OCI-LY3 (cell line): ENCODE results near the gene UBE2G2.
"Not testable (repeated sequence)": the region's sequence is repeated elsewhere in the genome, so short reads cannot be mapped to it uniquely, and the experiment has no call there.

ENCODE experiments used
- H2AFZ ChIP-seq: fragments of 200-600, 300-600 bp; shearing (Covaris generic); 2 replicates; pipeline ENCODE4 v1.6.0; 2014; ENCODE audit warnings: antibody characterized with exemption, low read depth, low read length
- H3K27ac ChIP-seq: fragments of 200-600, 300-600 bp; sonication (generic); 2 replicates; pipeline ENCODE4 v1.5.1; 2014; ENCODE audit warnings: mild to moderate bottlenecking, low read length, moderate library complexity, mixed read lengths
- H3K27me3 ChIP-seq: fragments of 200-600, 300-600 bp; sonication (generic); 2 replicates; pipeline ENCODE4 v1.6.1; 2014; ENCODE audit warnings: low read depth, low read length, mixed read lengths
- H3K36me3 ChIP-seq: fragments of 200-600, 300-600 bp; sonication (generic); replicated peaks from 2 replicates; pipeline ENCODE3; 2014; ENCODE audit warnings: low read depth, low read length, mixed read lengths
- H3K4me1 ChIP-seq: fragments of 300-600, 200-600 bp; sonication (generic); 2 replicates; pipeline ENCODE4 v1.6.1; 2014; ENCODE audit warnings: low read length, mixed read lengths
- H3K4me2 ChIP-seq: fragments of 200-600, 300-600 bp; sonication (generic); 2 replicates; pipeline ENCODE4 v1.6.1; 2014; ENCODE audit warnings: low read length, mixed read lengths
- H3K4me3 ChIP-seq: fragments of 300-600, 200-600 bp; sonication (generic); 2 replicates; pipeline ENCODE4 v1.5.1; 2014; ENCODE audit warnings: antibody characterized with exemption, mild to moderate bottlenecking, low read length, moderate library complexity
- H3K79me2 ChIP-seq: fragments of 300-600, 200-600 bp; shearing (Covaris generic); 2 replicates; pipeline ENCODE4 v1.6.1; 2014; ENCODE audit warnings: mild to moderate bottlenecking, low read length, mixed read lengths
- H3K9ac ChIP-seq: fragments of 300-600, 200-600 bp; shearing (Covaris generic); 2 replicates; pipeline ENCODE4 v1.6.0; 2014; ENCODE audit warnings: mild to moderate bottlenecking, low read length, moderate library complexity
- H3K9me3 ChIP-seq: fragments of 200-600, 300-600 bp; shearing (Covaris generic); 2 replicates; pipeline ENCODE4 v1.6.1; 2014; ENCODE audit warnings: low read length, mixed read lengths; ENCODE audit not compliant: insufficient read depth
- H4K20me1 ChIP-seq: fragments of 200-600, 300-600 bp; sonication (generic); 2 replicates; pipeline ENCODE4 v1.6.1; 2016; ENCODE audit warnings: low read length, mixed read lengths; ENCODE audit not compliant: insufficient read depth
- EZH2phosphoT487 ChIP-seq: fragments of 200-600 bp; shearing (Covaris generic); IDR thresholded peaks from 2 replicates; pipeline ENCODE4 v1.6.1; 2018; ENCODE audit warnings: antibody characterized with exemption, mixed run types, low read depth
- TF ChIP-seq, protein P1 (sequence below): fragments of 200-600, 300-600 bp; sonication (generic); IDR thresholded peaks from 2 replicates; pipeline ENCODE4 v1.5.1; 2014; ENCODE audit warnings: antibody characterized with exemption, low read length, low read depth

UBE2G2 gene

DNA sequence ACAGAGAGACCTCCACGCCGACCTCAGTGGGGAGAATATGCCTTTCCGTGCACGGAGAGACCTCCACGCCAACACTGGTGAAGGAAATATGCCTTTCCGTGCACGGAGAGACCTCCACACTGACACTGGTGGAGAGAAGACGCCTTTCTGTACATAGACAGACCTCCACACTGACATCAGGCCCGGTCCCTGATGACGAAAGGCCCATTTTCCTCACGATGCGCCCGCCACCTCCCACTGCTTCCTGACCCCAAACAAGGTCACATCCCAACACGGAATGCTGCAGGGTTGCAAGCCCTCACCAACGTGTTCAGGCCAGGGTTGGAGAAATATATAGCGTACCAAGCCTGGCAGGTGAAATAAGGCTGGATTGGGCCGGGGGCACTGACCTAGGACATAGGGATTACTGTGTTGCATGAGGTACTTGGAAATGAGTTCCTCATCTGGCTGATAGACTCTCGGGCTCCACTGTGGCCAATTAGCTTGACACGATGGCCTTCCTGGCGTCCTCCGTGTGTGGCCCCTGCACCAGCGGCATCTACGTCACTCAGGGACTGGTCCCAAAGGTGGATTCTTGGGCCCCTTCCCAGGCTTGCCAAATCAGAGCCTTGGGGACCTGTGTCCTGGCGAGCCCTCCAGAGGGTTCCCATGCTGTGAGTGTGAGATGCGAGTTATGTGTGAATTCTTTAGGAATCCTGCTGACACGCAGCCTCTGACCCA lies 32.8 kb upstream of the UBE2G2 start:
- no peaks in the 10 kb centered on the region for H3K27me3 ChIP-seq
- TF ChIP-seq, protein P1, sequence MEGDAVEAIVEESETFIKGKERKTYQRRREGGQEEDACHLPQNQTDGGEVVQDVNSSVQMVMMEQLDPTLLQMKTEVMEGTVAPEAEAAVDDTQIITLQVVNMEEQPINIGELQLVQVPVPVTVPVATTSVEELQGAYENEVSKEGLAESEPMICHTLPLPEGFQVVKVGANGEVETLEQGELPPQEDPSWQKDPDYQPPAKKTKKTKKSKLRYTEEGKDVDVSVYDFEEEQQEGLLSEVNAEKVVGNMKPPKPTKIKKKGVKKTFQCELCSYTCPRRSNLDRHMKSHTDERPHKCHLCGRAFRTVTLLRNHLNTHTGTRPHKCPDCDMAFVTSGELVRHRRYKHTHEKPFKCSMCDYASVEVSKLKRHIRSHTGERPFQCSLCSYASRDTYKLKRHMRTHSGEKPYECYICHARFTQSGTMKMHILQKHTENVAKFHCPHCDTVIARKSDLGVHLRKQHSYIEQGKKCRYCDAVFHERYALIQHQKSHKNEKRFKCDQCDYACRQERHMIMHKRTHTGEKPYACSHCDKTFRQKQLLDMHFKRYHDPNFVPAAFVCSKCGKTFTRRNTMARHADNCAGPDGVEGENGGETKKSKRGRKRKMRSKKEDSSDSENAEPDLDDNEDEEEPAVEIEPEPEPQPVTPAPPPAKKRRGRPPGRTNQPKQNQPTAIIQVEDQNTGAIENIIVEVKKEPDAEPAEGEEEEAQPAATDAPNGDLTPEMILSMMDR, result no peak
- no peak for TF ChIP-seq EZH2phosphoT487
- no peak overlapping the region for H3K27ac ChIP-seq
- no peaks in the 10 kb centered on the region for H3K36me3 ChIP-seq
- no peaks in the 10 kb centered on the region for H4K20me1 ChIP-seq
- no peak overlapping the region for H3K4me3 ChIP-seq
- no peak overlapping the region for H3K4me2 ChIP-seq
- H3K4me1 ChIP-seq, result peaks cover 9% of the 10 kb centered on the region
- no peaks in the 10 kb centered on the region for H3K79me2 ChIP-seq
- H3K9ac ChIP-seq, result no peak overlapping the region
- H3K9me3 ChIP-seq, result no peaks in the 10 kb centered on the region
- no peak overlapping the region for H2AFZ ChIP-seq

DNA sequence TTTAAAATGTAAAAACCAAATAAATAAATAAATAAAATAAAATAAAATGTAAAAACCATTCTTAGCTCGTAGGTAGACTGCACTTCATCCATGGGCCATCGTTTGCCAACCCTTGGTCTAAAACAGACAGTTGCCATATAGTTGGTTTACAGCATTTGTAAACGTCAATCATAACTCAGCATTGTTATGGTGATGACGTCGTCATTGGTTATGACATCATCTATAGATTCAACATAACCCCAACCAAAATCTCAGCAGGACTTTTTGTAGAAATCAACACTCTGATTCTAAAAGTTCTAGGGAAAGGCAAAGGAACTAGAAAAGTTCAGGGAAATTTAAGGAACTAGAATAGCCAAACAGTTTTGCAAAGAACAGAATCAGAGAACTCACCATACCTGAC lies 32.0 kb upstream of the UBE2G2 start:
- Histone ChIP-seq H3K4me1 (peaks cover 9% of the 10 kb centered on the region), H3K4me2 (no peak overlapping the region), H2AFZ (no peak overlapping the region), H3K9ac (no peak overlapping the region), H3K27ac (no peak overlapping the region), H3K4me3 (no peak overlapping the region), H3K27me3 (no peaks in the 10 kb centered on the region), H3K9me3 (0 out of 2 replicates have a peak, but pooled peaks cover 4% of the 10 kb centered on the region), H3K79me2 (no peaks in the 10 kb centered on the region), H4K20me1 (no peaks in the 10 kb centered on the region), H3K36me3 (no peaks in the 10 kb centered on the region)
- no peak for TF ChIP-seq EZH2phosphoT487
- TF ChIP-seq, protein P1, result no peak

DNA sequence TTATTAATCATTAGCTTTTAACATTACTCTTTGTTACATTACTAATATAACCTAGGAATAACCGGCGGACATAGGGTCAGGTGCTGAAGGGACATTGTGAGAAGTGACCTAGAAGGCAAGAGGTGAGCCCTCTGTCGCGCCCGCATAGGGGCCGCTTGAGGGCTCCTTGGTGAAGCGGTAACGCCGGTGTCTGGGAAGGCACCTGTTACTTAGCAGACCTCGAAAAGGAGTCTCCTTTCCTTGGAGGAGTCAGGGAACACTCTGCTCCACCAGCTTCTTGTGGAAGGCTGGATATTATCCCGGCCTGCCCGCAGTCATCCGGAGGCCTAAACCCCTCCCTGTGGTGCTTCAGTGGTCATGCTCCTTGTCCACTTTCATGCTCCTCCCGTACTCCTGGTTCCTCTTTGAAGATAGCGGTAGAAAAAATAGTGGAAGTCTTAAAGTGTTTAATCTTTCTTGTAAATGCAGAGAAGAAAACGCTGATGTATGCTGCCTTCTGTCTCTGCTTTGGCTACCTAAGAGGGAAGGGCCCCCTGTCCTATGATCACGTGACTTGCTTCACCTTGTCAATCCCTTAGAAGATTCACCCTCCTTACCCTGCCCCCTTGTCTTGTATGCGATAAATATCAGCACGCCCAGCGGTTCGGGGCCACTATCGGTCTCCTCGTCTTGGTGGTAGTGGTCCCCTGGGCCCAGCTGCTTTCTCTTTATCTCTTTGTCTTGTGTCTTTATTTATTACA lies 31.1 kb upstream of the UBE2G2 start:
- H3K36me3 ChIP-seq, H3K27me3 ChIP-seq: not testable (repeated sequence)

DNA sequence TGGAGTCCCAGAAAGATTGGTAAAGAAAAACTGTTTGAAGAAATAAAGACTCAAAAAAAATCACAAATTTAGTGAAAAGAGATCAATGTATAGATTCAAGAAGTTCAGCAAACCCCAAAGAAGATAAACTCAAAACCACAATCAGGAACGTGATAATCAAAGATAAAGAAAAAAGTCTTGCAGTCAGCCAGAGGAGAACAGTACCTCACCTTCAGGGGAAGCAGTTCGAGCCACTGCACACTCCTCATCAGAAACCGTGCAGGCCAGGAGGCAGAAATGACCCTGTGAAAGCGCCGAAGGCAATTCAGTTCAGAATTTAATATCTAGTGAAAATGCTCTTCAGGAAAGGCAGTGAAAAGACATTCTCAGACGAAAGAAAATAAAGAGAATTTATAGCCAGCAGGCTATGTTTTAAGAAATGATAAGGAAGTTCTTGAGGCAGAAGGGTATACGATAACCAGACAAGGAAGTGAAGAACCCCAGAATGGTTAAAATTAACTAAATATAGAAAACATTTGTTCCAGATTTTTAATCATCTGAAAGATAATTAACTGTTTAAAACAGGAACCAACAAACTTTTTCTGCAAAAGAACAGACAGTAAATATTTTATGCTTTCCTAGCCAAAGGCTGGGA lies 29.7 kb upstream of the UBE2G2 start:
- no peaks in the 10 kb centered on the region for H3K79me2 ChIP-seq
- H3K9ac ChIP-seq, result no peak overlapping the region

More for the DNA sequence above, 31.1 kb upstream of the UBE2G2 start:
- H3K27ac ChIP-seq, H3K9me3 ChIP-seq, H3K4me3 ChIP-seq, H3K4me1 ChIP-seq, H3K79me2 ChIP-seq, H4K20me1 ChIP-seq, H2AFZ ChIP-seq, H3K9ac ChIP-seq, H3K4me2 ChIP-seq: not testable (repeated sequence)

More for the DNA sequence above, 29.7 kb upstream of the UBE2G2 start:
- peaks cover 3% of the 10 kb centered on the region; the same call in 1 of the 2 replicates for H3K27me3 ChIP-seq
- no peak overlapping the region for H3K4me3 ChIP-seq
- no peak overlapping the region for H3K27ac ChIP-seq
- peaks cover 9% of the 10 kb centered on the region; the same call in 1 of the 2 replicates for H3K9me3 ChIP-seq
- H4K20me1 ChIP-seq, result no peaks in the 10 kb centered on the region
- peaks cover 9% of the 10 kb centered on the region for H3K4me1 ChIP-seq
- peak overlapping the region; percentile 67 for H2AFZ ChIP-seq
- H3K36me3 ChIP-seq, result no peaks in the 10 kb centered on the region
- peak overlapping the region; percentile 50 for H3K4me2 ChIP-seq
- TF ChIP-seq, protein P1, result no peak
- TF ChIP-seq EZH2phosphoT487, result no peak
